Ishikawa (cell line): ENCODE measurements around the gene RASL10A.

Experiments
- CEBPB ChIP-seq: IDR thresholded peaks from 2 replicates; pipeline ENCODE4 v1.6.1; 2012
- EGR1 ChIP-seq: IDR thresholded peaks from 2 replicates; pipeline ENCODE4 v1.6.1; 2012
- EP300 ChIP-seq: IDR thresholded peaks from 2 replicates; pipeline ENCODE4 v1.6.1; 2012; ENCODE audit warnings: borderline replicate concordance
- FOXM1 ChIP-seq: IDR thresholded peaks from 2 replicates; pipeline ENCODE4 v1.6.1; 2012; ENCODE audit warnings: low read depth, borderline replicate concordance
- RAD21 ChIP-seq: IDR thresholded peaks from 2 replicates; pipeline ENCODE4 v1.6.1; 2012; ENCODE audit warnings: low read depth
- TAF1 ChIP-seq: IDR thresholded peaks from 2 replicates; pipeline ENCODE4 v1.6.1; 2012; ENCODE audit warnings: low read depth, mild to moderate bottlenecking
- TEAD4 ChIP-seq: IDR thresholded peaks from 2 replicates; pipeline ENCODE4 v1.6.1; 2012
- YY1 ChIP-seq: IDR thresholded peaks from 2 replicates; pipeline ENCODE4 v1.6.1; 2012; ENCODE audit warnings: low read depth
- ZBTB7A ChIP-seq: IDR thresholded peaks from 2 replicates; pipeline ENCODE4 v1.6.1; 2012; ENCODE audit warnings: low read depth
- TF ChIP-seq, protein P1 (sequence below): IDR thresholded peaks from 2 replicates; pipeline ENCODE4 v1.6.1; 2012
- TF ChIP-seq, protein P2 (sequence below): IDR thresholded peaks from 2 replicates; pipeline ENCODE4 v1.6.1; 2012
- TF ChIP-seq, protein P3 (sequence below): IDR thresholded peaks from 2 replicates; pipeline ENCODE4 v1.6.1; 2012; ENCODE audit warnings: low read depth, mild to moderate bottlenecking

DNA sequence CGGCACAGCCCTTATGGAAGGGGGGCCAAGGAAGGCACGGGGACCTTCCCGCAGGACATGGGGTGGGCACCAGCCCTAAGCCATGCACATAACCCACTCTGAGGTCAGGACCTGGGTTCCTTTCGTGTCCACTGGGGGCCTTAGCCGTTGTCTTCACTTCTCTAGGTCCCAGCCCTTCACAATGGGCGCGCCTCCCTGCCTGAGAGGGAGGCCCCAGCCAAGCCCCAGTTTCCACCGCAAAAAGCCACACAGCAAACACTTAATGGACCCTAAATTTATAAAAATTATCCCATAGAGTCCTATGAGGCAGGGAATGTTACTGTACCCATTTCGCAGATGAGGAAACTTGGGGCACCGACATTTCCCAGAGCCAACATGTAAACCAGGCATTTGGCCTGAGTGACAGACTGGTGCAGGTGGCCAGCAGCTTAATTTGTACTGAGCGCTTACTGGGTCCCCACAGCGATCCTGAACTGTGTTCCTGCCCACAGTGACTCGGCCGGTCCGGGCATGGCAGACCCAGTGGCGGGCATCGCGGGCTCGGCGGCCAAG, 7.8 kb downstream of the RASL10A start:
- no peak for TF ChIP-seq TAF1
- TF ChIP-seq, protein P1, sequence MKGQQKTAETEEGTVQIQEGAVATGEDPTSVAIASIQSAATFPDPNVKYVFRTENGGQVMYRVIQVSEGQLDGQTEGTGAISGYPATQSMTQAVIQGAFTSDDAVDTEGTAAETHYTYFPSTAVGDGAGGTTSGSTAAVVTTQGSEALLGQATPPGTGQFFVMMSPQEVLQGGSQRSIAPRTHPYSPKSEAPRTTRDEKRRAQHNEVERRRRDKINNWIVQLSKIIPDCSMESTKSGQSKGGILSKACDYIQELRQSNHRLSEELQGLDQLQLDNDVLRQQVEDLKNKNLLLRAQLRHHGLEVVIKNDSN: no peak
- no peak; the same call in 1 of the 2 replicates for TF ChIP-seq ZBTB7A
- TF ChIP-seq FOXM1: no peak
- TF ChIP-seq, protein P2, sequence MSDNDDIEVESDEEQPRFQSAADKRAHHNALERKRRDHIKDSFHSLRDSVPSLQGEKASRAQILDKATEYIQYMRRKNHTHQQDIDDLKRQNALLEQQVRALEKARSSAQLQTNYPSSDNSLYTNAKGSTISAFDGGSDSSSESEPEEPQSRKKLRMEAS: no peak
- TF ChIP-seq YY1: no peak
- TF ChIP-seq, protein P3, sequence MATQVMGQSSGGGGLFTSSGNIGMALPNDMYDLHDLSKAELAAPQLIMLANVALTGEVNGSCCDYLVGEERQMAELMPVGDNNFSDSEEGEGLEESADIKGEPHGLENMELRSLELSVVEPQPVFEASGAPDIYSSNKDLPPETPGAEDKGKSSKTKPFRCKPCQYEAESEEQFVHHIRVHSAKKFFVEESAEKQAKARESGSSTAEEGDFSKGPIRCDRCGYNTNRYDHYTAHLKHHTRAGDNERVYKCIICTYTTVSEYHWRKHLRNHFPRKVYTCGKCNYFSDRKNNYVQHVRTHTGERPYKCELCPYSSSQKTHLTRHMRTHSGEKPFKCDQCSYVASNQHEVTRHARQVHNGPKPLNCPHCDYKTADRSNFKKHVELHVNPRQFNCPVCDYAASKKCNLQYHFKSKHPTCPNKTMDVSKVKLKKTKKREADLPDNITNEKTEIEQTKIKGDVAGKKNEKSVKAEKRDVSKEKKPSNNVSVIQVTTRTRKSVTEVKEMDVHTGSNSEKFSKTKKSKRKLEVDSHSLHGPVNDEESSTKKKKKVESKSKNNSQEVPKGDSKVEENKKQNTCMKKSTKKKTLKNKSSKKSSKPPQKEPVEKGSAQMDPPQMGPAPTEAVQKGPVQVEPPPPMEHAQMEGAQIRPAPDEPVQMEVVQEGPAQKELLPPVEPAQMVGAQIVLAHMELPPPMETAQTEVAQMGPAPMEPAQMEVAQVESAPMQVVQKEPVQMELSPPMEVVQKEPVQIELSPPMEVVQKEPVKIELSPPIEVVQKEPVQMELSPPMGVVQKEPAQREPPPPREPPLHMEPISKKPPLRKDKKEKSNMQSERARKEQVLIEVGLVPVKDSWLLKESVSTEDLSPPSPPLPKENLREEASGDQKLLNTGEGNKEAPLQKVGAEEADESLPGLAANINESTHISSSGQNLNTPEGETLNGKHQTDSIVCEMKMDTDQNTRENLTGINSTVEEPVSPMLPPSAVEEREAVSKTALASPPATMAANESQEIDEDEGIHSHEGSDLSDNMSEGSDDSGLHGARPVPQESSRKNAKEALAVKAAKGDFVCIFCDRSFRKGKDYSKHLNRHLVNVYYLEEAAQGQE: no peak
- no peak for TF ChIP-seq CEBPB
- no peak for TF ChIP-seq EP300
- TF ChIP-seq RAD21: no peak
- TF ChIP-seq TEAD4: no peak
- TF ChIP-seq EGR1: no peak
